Upper lobe of left lung (tissue), 6 donors: ENCODE results near the gene NKX2-3. TPM values are rescaled to one million over a fixed set of nuclear protein-coding genes. Genes with fewer than 3 reads are reported as not detected.

Experiments
- ATAC-seq, 2 donors: fragments of 200-7000 bp; cut with Tn5 transposase; one replicate each; pipeline ENCODE4 v1.9.1; 2022; ENCODE audit warnings: mild to moderate bottlenecking in 2 of 2, moderate library complexity in 2 of 2; ENCODE audit not compliant: low FRiP score in 2 of 2
- DNase-seq, 2 donors: peaks; one replicate each; pipeline ENCODE4 v3.0.0-alpha.2; 2019 to 2020
- H3K27ac ChIP-seq, 4 donors: fragments of 200-600 bp; sonication (generic); one replicate each; pipeline ENCODE4 v1.5.1; 2016 to 2019
- H3K27me3 ChIP-seq, 4 donors: fragments of 200-600 bp; sonication (generic); one replicate each; pipeline ENCODE4 v1.5.1; 2017 to 2019
- H3K36me3 ChIP-seq, 4 donors: fragments of 200-600 bp; sonication (generic); one replicate each; pipeline ENCODE4 v1.5.1; 2016 to 2019
- H3K4me1 ChIP-seq, 4 donors: fragments of 200-600 bp; sonication (generic); one replicate each; pipeline ENCODE4 v1.5.1; 2018 to 2019
- H3K4me3 ChIP-seq, 4 donors: fragments of 200-600 bp; sonication (generic); one replicate each; pipeline ENCODE4 v1.5.1; 2017 to 2019; ENCODE audit warnings: mild to moderate bottlenecking in 2 of 4, moderate library complexity in 1 of 4
- H3K9me3 ChIP-seq, 4 donors: fragments of 200-600 bp; sonication (generic); one replicate each; pipeline ENCODE4 v1.5.1; 2018 to 2019
- EP300 ChIP-seq, 4 donors: sonication (generic); formaldehyde crosslinking; IDR thresholded peaks; one replicate each; pipeline ENCODE4 v1.5.1; 2017; ENCODE audit warnings: antibody characterized with exemption in 4 of 4, control low read depth in 2 of 4
- POLR2A ChIP-seq, 4 donors: fragments of 450-650 bp; IDR thresholded peaks; one replicate each; pipeline ENCODE4 v1.5.1; 2016 to 2017; ENCODE audit warnings: antibody characterized with exemption in 4 of 4, mild to moderate bottlenecking in 2 of 4
- POLR2AphosphoS5 ChIP-seq, 2 donors: sonication (generic); formaldehyde crosslinking; IDR thresholded peaks; one replicate each; pipeline ENCODE4 v1.5.1; 2017; ENCODE audit warnings: antibody characterized with exemption in 2 of 2
- WGBS, 2 donors: methylation state at CpG; one replicate each; pipeline ENCODE4 v1.1.5; 2017 to 2018; 5-methylcytosine and 5-hydroxymethylcytosine counted together
- total RNA-seq, 6 donors: library from RNA; depleted of rRNA in 4 of 6; stranded (reverse); fragments of >200 nt in 4 of 6; gene quantifications; one replicate each; pipeline versions ENCODE4 v1.1.0 to v1.2.1, GENCODE V29; 2016 to 2021
- TF ChIP-seq, protein P1 (sequence below), 6 experiments: fragments of 450-650 bp in 4 of 6; fragments of 200-600 bp in 2 of 6; sonication (generic) in 2 of 6; IDR thresholded peaks; one replicate each; pipeline ENCODE4 v1.5.1; 2016 to 2019; ENCODE audit warnings: antibody characterized with exemption in 6 of 6
- donor health status: DM: no; HTN: no; CAD: no; lungs with moderate emphysema.
- donor health status: DM: no; HTN: yes; CAD: no; lungs with severe emphysema.

Gene NKX2-3
- total RNA-seq, 6 donors from 2014 or later = 0.10 to 0.20 TPM; not detected in 4

DNA sequence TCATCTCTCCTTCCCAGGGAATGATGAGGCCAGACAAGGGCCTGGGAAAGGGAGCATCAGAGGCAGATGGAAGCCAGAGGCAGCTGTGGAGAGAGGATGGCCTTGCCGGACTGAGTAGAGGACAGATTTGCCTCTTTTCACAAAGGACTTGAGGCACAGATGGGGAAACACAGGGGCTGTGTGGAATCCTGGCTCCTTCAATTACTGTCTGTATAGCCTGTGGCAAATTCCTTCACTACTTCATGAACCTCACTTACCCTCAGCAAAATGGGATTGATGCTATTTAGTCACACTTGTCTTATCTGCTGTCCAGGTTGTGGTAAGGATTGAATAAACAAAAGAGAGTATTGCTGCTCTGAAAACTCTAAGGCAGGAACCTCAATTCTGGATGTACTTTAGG lies 47.2 kb downstream of the NKX2-3 start:
- Histone ChIP-seq H3K36me3 (no peaks in the 10 kb centered on the region), H3K27me3 (no peaks in the 10 kb centered on the region), H3K4me3 (no peak overlapping the region), H3K27ac (no peak overlapping the region), H3K9me3 (no peaks in the 10 kb centered on the region), H3K4me1 (no peaks in the 10 kb centered on the region)
- DNase-seq (no peak), ATAC-seq (no peak)
- TF ChIP-seq, protein P1, sequence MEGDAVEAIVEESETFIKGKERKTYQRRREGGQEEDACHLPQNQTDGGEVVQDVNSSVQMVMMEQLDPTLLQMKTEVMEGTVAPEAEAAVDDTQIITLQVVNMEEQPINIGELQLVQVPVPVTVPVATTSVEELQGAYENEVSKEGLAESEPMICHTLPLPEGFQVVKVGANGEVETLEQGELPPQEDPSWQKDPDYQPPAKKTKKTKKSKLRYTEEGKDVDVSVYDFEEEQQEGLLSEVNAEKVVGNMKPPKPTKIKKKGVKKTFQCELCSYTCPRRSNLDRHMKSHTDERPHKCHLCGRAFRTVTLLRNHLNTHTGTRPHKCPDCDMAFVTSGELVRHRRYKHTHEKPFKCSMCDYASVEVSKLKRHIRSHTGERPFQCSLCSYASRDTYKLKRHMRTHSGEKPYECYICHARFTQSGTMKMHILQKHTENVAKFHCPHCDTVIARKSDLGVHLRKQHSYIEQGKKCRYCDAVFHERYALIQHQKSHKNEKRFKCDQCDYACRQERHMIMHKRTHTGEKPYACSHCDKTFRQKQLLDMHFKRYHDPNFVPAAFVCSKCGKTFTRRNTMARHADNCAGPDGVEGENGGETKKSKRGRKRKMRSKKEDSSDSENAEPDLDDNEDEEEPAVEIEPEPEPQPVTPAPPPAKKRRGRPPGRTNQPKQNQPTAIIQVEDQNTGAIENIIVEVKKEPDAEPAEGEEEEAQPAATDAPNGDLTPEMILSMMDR (IDR thresholded peaks at IDR 0.05) = no peak
- TF ChIP-seq EP300 (IDR thresholded peaks at IDR 0.05) (no peak), POLR2AphosphoS5 (IDR thresholded peaks at IDR 0.05) (no peak), POLR2A (IDR thresholded peaks at IDR 0.05) (no peak)
- WGBS, 2 donors = 75 to 92% methylated on average over 1 of the region's 1 CpG

DNA sequence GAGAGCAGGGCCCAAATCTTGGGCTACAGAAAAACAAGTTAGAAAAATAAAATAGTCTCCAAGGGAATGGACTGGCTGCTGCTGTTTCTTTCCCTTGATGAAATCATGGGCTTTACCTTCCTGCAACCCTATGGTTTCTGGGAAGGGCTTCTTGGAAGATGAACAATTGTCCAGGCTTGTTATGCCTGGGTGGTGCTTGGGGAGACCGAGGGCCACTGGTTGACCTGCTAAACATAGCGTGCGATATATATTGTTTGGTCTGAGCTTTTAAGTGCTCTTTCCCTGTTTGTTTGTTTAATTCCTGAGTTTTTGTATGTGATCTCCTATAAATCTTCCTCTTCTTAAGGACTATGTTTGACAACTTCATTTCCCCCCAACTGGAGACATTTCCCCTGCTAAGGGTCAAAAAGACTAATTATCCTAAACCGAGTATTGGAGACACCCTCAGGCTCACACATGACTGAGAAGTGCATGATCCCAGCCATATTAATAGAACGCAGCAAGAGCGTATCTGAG lies 49.6 kb downstream of the NKX2-3 start:
- no peak overlapping the region for H3K27ac ChIP-seq
- no peak overlapping the region for H3K4me3 ChIP-seq
- ATAC-seq (no peak), DNase-seq (no peak)
- H3K4me1 ChIP-seq = no peaks in the 10 kb centered on the region
- no peaks in the 10 kb centered on the region for H3K9me3 ChIP-seq
- no peaks in the 10 kb centered on the region for H3K27me3 ChIP-seq
- no peaks in the 10 kb centered on the region for H3K36me3 ChIP-seq
- TF ChIP-seq POLR2A (IDR thresholded peaks at IDR 0.05) (no peak), EP300 (IDR thresholded peaks at IDR 0.05) (no peak), POLR2AphosphoS5 (IDR thresholded peaks at IDR 0.05) (no peak)
- TF ChIP-seq, protein P1 (IDR thresholded peaks at IDR 0.05) = no peak
- 49 to 69% methylated on average over 6 of the region's 6 CpGs for WGBS, 2 donors

DNA sequence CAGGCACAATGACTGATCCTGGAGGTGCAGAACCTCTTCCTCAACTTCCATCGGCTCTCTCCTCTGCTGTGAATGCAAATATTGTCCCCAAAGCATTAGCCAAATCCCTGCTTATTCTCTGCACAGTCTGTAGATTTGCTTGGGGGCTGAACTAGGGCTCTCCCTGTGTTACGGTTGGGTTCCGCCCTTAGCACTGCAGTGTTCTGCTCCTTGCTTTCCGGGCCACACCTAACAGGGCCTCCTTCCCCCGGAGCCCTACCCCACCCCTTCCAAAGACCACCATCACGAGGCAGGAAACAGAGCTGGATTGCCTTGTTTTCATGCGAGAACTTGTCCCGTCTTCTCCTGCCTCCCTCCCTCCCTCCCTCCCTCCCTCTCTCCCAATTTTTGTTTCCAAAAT lies 50.9 kb downstream of the NKX2-3 start:
- H3K27ac ChIP-seq = no peak overlapping the region
- DNase-seq (no peak), ATAC-seq (no peak)
- H3K9me3 ChIP-seq = no peaks in the 10 kb centered on the region
- no peaks in the 10 kb centered on the region for H3K4me1 ChIP-seq
- H3K4me3 ChIP-seq = no peak overlapping the region
- TF ChIP-seq POLR2AphosphoS5 (IDR thresholded peaks at IDR 0.05) (no peak), EP300 (IDR thresholded peaks at IDR 0.05) (no peak), POLR2A (IDR thresholded peaks at IDR 0.05) (no peak)
- TF ChIP-seq, protein P1 (IDR thresholded peaks at IDR 0.05) = no peak
- no peaks in the 10 kb centered on the region for H3K36me3 ChIP-seq
- H3K27me3 ChIP-seq = no peaks in the 10 kb centered on the region
- 42 to 64% methylated on average over 7 to 8 of the region's 8 CpGs for WGBS, 2 donors

Other genes starting within 250 kb of the NKX2-3 start
- 1 to 10 TPM in 1 of 6 donors, under 1 TPM in 4, not detected in 1; 0.40 to 1.1 (median 0.69) TPM for gene CNNM1, start 203.6 kb upstream of the NKX2-3 start, total RNA-seq
- gene GOT1, start 102.3 kb upstream of the NKX2-3 start, total RNA-seq = 10 to 100 TPM; 13.1 to 46.8 (median 25.7) TPM
- 10 to 100 TPM; 25.7 to 53.4 (median 45.3) TPM for gene SLC25A28, start 87.5 kb downstream of the NKX2-3 start, total RNA-seq
- gene ENTPD7, start 126.6 kb downstream of the NKX2-3 start, total RNA-seq = 10 to 100 TPM in 3 of 6 donors, 1 to 10 TPM in 3; 2.9 to 12.3 (median 9.3) TPM
- gene COX15, start 199.2 kb downstream of the NKX2-3 start, total RNA-seq = 10 to 100 TPM; 16.0 to 38.3 (median 29.3) TPM
- 10 to 100 TPM; 10.7 to 35.6 (median 15.8) TPM for gene CUTC, start 199.3 kb downstream of the NKX2-3 start, total RNA-seq
- gene ABCC2, start 249.7 kb downstream of the NKX2-3 start, total RNA-seq = 1 to 10 TPM in 5 of 6 donors, under 1 TPM in 1; 0.46 to 5.2 (median 1.7) TPM